GM12891 (cell line): ENCODE data around the gene FSTL4.

Experiments used
- POLR2A ChIP-seq: IDR thresholded peaks from 2 replicates; pipeline ENCODE4 v1.6.1; 2011; ENCODE audit warnings: low read depth, low read length, control low read depth
- POLR2AphosphoS5 ChIP-seq: IDR thresholded peaks from 2 replicates; pipeline ENCODE4 v1.6.1; 2011; ENCODE audit warnings: low read depth, low read length, control low read depth
- POU2F2 ChIP-seq: IDR thresholded peaks from 2 replicates; pipeline ENCODE4 v1.6.1; 2011; ENCODE audit warnings: low read depth, mild to moderate bottlenecking, control low read depth, low read length, moderate library complexity
- SPI1 ChIP-seq: IDR thresholded peaks from 2 replicates; pipeline ENCODE4 v1.6.1; 2011; ENCODE audit warnings: low read depth, low read length, control low read depth

GRCh38 chr5:133497608-133498348 is 114.6 kb downstream of the FSTL4 start:
- TF ChIP-seq POLR2A (no peak), POU2F2 (no peak), POLR2AphosphoS5 (no peak), SPI1 (no peak)
